Liver (tissue), 9 donors: ENCODE measurements around the gene TUBA1A. TPM values are rescaled to one million over a fixed set of nuclear protein-coding genes. Genes with fewer than 3 reads are reported as not detected.

ENCODE experiments used
- DNase-seq: peaks from one replicate; pipeline ENCODE4 v3.0.0-alpha.2; 2017; ENCODE audit warnings: low spot score
- H3K27ac ChIP-seq, 2 donors: one replicate each; pipeline ENCODE4 v1.7.0; 2013; ENCODE audit warnings: inconsistent platforms in 2 of 2, low read length in 2 of 2, control low read depth in 1 of 2, low read depth in 1 of 2, mild to moderate bottlenecking in 1 of 2
- H3K27me3 ChIP-seq, 4 donors: one replicate each; pipeline versions ENCODE4 v1.6.1 to v1.7.0; 2013; ENCODE audit warnings: low read length in 3 of 4, inconsistent platforms in 1 of 4, mild to moderate bottlenecking in 1 of 4, moderate library complexity in 1 of 4; ENCODE audit not compliant: control insufficient read depth in 4 of 4, insufficient read depth in 4 of 4
- H3K36me3 ChIP-seq, 4 donors: one replicate each; pipeline versions ENCODE4 v1.6.1 to v1.7.0; 2013; ENCODE audit warnings: low read length in 3 of 4, mild to moderate bottlenecking in 3 of 4, low read depth in 1 of 4, moderate library complexity in 1 of 4; ENCODE audit not compliant: control insufficient read depth in 4 of 4, insufficient read depth in 3 of 4
- H3K4me1 ChIP-seq, 4 donors: one replicate each; pipeline versions ENCODE4 v1.6.1 to v1.7.0; 2013; ENCODE audit warnings: low read length in 3 of 4, mild to moderate bottlenecking in 3 of 4, moderate library complexity in 1 of 4; ENCODE audit not compliant: control insufficient read depth in 4 of 4, insufficient read depth in 4 of 4
- H3K4me3 ChIP-seq, 3 donors: one replicate each; pipeline versions ENCODE4 v1.6.1 to v1.7.0; 2013; ENCODE audit warnings: low read length in 3 of 3, control low read depth in 1 of 3, low read depth in 1 of 3, mild to moderate bottlenecking in 1 of 3
- H3K9ac ChIP-seq, 2 donors: one replicate each; pipeline ENCODE4 v1.7.0; 2013; ENCODE audit warnings: low read length in 2 of 2, mild to moderate bottlenecking in 2 of 2, moderate library complexity in 2 of 2, control low read depth in 1 of 2, low read depth in 1 of 2
- H3K9me3 ChIP-seq, 4 donors: one replicate each; pipeline versions ENCODE4 v1.6.1 to v1.7.0; 2013; ENCODE audit warnings: low read length in 3 of 4; ENCODE audit not compliant: control insufficient read depth in 4 of 4
- EGR1 ChIP-seq, 2 donors: IDR thresholded peaks; 2 replicates each; pipeline ENCODE4 v1.6.1; 2016 to 2018; ENCODE audit warnings: antibody characterized with exemption in 2 of 2, low read depth in 2 of 2
- FOXA1 ChIP-seq: IDR thresholded peaks from 2 replicates; pipeline ENCODE4 v1.6.1; 2016; ENCODE audit warnings: antibody characterized with exemption
- FOXA2 ChIP-seq: IDR thresholded peaks from 2 replicates; pipeline ENCODE4 v1.6.1; 2016; ENCODE audit warnings: antibody characterized with exemption
- GABPA ChIP-seq, 2 donors: IDR thresholded peaks in 1 of 2; conservative IDR thresholded peaks in 1 of 2; 2 replicates each; pipeline ENCODE4 v1.6.1; 2016; ENCODE audit warnings: antibody characterized with exemption in 2 of 2, mild to moderate bottlenecking in 1 of 2, moderate library complexity in 1 of 2
- HNF4A ChIP-seq, 2 donors: conservative IDR thresholded peaks; 2 replicates each; pipeline ENCODE4 v1.6.1; 2016; ENCODE audit warnings: antibody characterized with exemption in 2 of 2, mild to moderate bottlenecking in 2 of 2
- HNF4G ChIP-seq: IDR thresholded peaks from 2 replicates; pipeline ENCODE4 v1.6.1; 2016; ENCODE audit warnings: antibody characterized with exemption
- JUND ChIP-seq, 2 donors: IDR thresholded peaks; 2 replicates each; pipeline ENCODE4 v1.6.1; 2016; ENCODE audit warnings: antibody characterized with exemption in 2 of 2
- NR2F2 ChIP-seq: IDR thresholded peaks from 2 replicates; pipeline ENCODE4 v1.6.1; 2016; ENCODE audit warnings: antibody characterized with exemption
- RAD21 ChIP-seq, 2 donors: IDR thresholded peaks; 2 replicates each; pipeline ENCODE4 v1.6.1; 2016; ENCODE audit warnings: antibody characterized with exemption in 2 of 2, mild to moderate bottlenecking in 2 of 2
- RXRA ChIP-seq, 2 donors: IDR thresholded peaks; 2 replicates each; pipeline ENCODE4 v1.6.1; 2017 to 2018; ENCODE audit warnings: antibody characterized with exemption in 2 of 2, mild to moderate bottlenecking in 1 of 2
- SP1 ChIP-seq: IDR thresholded peaks from 2 replicates; pipeline ENCODE4 v1.6.1; 2018; ENCODE audit warnings: antibody characterized with exemption, mild to moderate bottlenecking
- TAF1 ChIP-seq: conservative IDR thresholded peaks from 2 replicates; pipeline ENCODE4 v1.6.1; 2016; ENCODE audit warnings: antibody characterized with exemption, mild to moderate bottlenecking
- YY1 ChIP-seq: IDR thresholded peaks from 2 replicates; pipeline ENCODE4 v1.6.1; 2016; ENCODE audit warnings: antibody characterized with exemption, mild to moderate bottlenecking
- WGBS: extraction: QIAGEN DNeasy Blood & Tissue Kit; methylation state at CpG from one replicate; pipeline ENCODE4 v1.1.7; 2013; 5-methylcytosine and 5-hydroxymethylcytosine counted together
- polyA plus RNA-seq, 2 donors: library from polyadenylated mRNA; stranded (reverse) in 1 of 2; unstranded in 1 of 2; fragments of 200-250 nt in 1 of 2; fragments of >200 nt in 1 of 2; fragmentation: Nextera tagmentation in 1 of 2; extraction: Ambion mirVana in 1 of 2; gene quantifications; one replicate each; pipeline versions ENCODE4 v1.2.1 to v1.2.3, GENCODE V29; 2013 to 2015
- total RNA-seq, 2 donors: library from RNA; depleted of rRNA; stranded (reverse); fragments of >200 nt; gene quantifications; one replicate each; pipeline ENCODE4 v1.2.3, GENCODE V29; 2014
- TF ChIP-seq, protein P1 (sequence below): IDR thresholded peaks from 2 replicates; pipeline ENCODE4 v1.6.1; 2016; ENCODE audit warnings: antibody characterized with exemption, mild to moderate bottlenecking
- TF ChIP-seq, protein P2 (sequence below): IDR thresholded peaks from 2 replicates; pipeline ENCODE4 v1.6.1; 2016; ENCODE audit warnings: antibody characterized with exemption
- TF ChIP-seq, protein P3 (sequence below): IDR thresholded peaks from 2 replicates; pipeline ENCODE4 v1.6.1; 2016; ENCODE audit warnings: antibody characterized with exemption
- TF ChIP-seq, protein P4 (sequence below): IDR thresholded peaks from 2 replicates; pipeline ENCODE4 v1.6.1; 2016; ENCODE audit warnings: antibody characterized with exemption
- TF ChIP-seq, protein P5 (sequence below): fragments of 150-350 bp; IDR thresholded peaks from 2 replicates; pipeline ENCODE4 v1.5.1; 2017; ENCODE audit warnings: improper control_type of control experiment, low read depth, low read length; ENCODE audit not compliant: missing input control
- donor health status: healthy.
- donor health status: healthy.
- donor health status: healthy.
- donor health status: healthy.
- donor health status: healthy.

The TUBA1A gene
- total and polyA plus RNA-seq, 4 donors: 4.2 to 28.0 (median 16.2) TPM

DNA sequence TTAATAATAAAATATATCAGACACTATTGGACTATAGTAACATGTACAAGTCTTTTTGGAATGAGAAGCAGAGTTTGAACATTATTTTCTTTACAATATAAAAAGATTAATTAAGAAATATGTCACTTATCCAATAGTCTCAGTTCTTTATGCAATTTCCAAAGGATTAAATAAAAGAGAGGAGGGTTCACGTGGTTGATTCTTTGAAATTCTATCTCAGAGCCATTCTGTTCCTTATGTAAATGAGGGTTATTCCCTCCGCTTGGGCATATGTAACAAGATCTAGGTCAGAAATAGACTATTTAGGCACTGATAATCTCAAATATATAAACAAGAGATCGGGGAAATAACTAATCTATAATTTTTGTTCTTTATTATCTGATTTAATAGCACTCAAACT lies 2.1 kb upstream of the TUBA1A start:
- TF ChIP-seq, protein P1, sequence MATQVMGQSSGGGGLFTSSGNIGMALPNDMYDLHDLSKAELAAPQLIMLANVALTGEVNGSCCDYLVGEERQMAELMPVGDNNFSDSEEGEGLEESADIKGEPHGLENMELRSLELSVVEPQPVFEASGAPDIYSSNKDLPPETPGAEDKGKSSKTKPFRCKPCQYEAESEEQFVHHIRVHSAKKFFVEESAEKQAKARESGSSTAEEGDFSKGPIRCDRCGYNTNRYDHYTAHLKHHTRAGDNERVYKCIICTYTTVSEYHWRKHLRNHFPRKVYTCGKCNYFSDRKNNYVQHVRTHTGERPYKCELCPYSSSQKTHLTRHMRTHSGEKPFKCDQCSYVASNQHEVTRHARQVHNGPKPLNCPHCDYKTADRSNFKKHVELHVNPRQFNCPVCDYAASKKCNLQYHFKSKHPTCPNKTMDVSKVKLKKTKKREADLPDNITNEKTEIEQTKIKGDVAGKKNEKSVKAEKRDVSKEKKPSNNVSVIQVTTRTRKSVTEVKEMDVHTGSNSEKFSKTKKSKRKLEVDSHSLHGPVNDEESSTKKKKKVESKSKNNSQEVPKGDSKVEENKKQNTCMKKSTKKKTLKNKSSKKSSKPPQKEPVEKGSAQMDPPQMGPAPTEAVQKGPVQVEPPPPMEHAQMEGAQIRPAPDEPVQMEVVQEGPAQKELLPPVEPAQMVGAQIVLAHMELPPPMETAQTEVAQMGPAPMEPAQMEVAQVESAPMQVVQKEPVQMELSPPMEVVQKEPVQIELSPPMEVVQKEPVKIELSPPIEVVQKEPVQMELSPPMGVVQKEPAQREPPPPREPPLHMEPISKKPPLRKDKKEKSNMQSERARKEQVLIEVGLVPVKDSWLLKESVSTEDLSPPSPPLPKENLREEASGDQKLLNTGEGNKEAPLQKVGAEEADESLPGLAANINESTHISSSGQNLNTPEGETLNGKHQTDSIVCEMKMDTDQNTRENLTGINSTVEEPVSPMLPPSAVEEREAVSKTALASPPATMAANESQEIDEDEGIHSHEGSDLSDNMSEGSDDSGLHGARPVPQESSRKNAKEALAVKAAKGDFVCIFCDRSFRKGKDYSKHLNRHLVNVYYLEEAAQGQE: no peak
- no peak for TF ChIP-seq YY1
- TF ChIP-seq HNF4G: no peak
- no peak for TF ChIP-seq RAD21 (IDR thresholded peaks at IDR 0.05)
- TF ChIP-seq HNF4A (conservative IDR thresholded peaks at IDR 0.05): no peak
- TF ChIP-seq RXRA (IDR thresholded peaks at IDR 0.05): no peak
- no peak for TF ChIP-seq FOXA2
- TF ChIP-seq TAF1: no peak
- TF ChIP-seq FOXA1: no peak
- TF ChIP-seq, protein P2, sequence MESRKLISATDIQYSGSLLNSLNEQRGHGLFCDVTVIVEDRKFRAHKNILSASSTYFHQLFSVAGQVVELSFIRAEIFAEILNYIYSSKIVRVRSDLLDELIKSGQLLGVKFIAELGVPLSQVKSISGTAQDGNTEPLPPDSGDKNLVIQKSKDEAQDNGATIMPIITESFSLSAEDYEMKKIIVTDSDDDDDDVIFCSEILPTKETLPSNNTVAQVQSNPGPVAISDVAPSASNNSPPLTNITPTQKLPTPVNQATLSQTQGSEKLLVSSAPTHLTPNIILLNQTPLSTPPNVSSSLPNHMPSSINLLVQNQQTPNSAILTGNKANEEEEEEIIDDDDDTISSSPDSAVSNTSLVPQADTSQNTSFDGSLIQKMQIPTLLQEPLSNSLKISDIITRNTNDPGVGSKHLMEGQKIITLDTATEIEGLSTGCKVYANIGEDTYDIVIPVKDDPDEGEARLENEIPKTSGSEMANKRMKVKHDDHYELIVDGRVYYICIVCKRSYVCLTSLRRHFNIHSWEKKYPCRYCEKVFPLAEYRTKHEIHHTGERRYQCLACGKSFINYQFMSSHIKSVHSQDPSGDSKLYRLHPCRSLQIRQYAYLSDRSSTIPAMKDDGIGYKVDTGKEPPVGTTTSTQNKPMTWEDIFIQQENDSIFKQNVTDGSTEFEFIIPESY: no peak
- TF ChIP-seq GABPA (IDR thresholded peaks at IDR 0.05 in 1 of 2, conservative IDR thresholded peaks at IDR 0.05 in 1 of 2): no peak
- no peak for TF ChIP-seq SP1
- no peak for TF ChIP-seq EGR1 (IDR thresholded peaks at IDR 0.05; ENCODE audit: low read depth in 2 of 2)
- H3K27ac ChIP-seq: no peak overlapping the region
- no peak overlapping the region for H3K4me3 ChIP-seq
- peaks cover 0 to 14% (median 5%) of the 10 kb centered on the region in 4 donors for H3K4me1 ChIP-seq
- H3K27me3 ChIP-seq: peaks cover 0 to 4% (median under 1%) of the 10 kb centered on the region in 4 donors
- H3K9me3 ChIP-seq: no peaks in the 10 kb centered on the region
- WGBS: 81% methylated on average over 3 of the region's 3 CpGs
- no peak for DNase-seq
- no peak overlapping the region for H3K9ac ChIP-seq
- H3K36me3 ChIP-seq: no peaks in the 10 kb centered on the region

DNA sequence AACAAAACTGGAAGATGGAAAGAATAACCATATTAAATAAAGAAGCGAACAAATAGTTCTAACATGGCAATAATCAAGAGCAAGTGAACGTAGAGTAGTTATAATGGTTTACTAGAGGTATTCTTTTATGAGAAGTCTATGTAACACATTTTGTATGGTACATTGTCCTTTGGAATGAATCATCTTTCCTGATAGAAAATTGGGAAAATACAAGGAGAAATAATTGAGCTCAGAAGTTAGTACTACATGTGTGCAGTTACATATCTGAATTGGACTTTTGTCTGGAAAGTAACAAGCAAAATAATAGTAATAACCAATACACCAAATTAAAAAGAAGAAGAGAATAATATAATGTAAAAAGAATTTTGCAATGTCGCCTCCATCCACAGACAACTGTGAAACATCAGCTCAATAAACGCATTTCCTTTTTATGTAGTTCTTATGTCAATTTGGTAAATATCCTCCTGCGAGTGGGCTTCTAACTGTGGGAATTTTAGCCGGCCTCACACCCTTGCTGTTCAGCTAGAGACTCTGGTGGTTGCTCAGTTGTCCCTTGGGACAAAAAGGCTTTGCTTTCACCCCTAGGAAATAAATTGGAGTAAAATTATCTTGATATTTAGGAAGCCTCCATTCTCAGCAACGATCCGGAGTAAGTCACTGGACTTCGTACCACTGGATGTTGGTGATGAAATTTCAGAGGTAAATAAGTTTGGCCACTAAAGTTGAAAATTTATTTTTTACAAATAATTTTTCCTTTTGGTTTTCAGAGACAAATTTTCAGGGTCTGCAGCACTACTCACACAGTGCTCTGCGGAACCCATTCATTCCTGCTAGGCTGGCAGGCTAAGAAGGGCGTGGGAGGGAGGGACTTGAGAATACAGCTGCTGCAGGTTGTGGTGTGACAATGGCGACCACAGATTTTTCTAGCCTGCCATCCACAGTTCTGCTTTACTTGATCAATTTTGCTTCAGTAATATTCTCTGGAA lies 1.1 kb upstream of the TUBA1A start:
- H3K27me3 ChIP-seq: peaks cover 0 to 4% (median under 1%) of the 10 kb centered on the region in 4 donors
- peaks cover 0 to 14% (median 5%) of the 10 kb centered on the region in 4 donors for H3K4me1 ChIP-seq
- no peak overlapping the region for H3K4me3 ChIP-seq
- peak overlapping the region in 1 of 2 donors; percentile 89 for H3K27ac ChIP-seq
- WGBS: 72% methylated on average over 12 of the region's 12 CpGs
- DNase-seq: no peak
- no peak overlapping the region for H3K9ac ChIP-seq
- H3K36me3 ChIP-seq: peaks cover 0 to 3% (median 0%) of the 10 kb centered on the region in 4 donors
- H3K9me3 ChIP-seq: no peaks in the 10 kb centered on the region
- TF ChIP-seq, protein P3, sequence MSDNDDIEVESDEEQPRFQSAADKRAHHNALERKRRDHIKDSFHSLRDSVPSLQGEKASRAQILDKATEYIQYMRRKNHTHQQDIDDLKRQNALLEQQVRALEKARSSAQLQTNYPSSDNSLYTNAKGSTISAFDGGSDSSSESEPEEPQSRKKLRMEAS: no peak
- no peak for TF ChIP-seq RXRA (IDR thresholded peaks at IDR 0.05)
- TF ChIP-seq, protein P4, sequence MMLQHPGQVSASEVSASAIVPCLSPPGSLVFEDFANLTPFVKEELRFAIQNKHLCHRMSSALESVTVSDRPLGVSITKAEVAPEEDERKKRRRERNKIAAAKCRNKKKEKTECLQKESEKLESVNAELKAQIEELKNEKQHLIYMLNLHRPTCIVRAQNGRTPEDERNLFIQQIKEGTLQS: no peak
- no peak for TF ChIP-seq NR2F2
- TF ChIP-seq EGR1 (IDR thresholded peaks at IDR 0.05; ENCODE audit: low read depth in 2 of 2): no peak
- TF ChIP-seq YY1: no peak
- TF ChIP-seq TAF1: no peak
- TF ChIP-seq HNF4G: no peak
- no peak for TF ChIP-seq SP1
- TF ChIP-seq GABPA (IDR thresholded peaks at IDR 0.05 in 1 of 2, conservative IDR thresholded peaks at IDR 0.05 in 1 of 2): no peak
- TF ChIP-seq, protein P5, sequence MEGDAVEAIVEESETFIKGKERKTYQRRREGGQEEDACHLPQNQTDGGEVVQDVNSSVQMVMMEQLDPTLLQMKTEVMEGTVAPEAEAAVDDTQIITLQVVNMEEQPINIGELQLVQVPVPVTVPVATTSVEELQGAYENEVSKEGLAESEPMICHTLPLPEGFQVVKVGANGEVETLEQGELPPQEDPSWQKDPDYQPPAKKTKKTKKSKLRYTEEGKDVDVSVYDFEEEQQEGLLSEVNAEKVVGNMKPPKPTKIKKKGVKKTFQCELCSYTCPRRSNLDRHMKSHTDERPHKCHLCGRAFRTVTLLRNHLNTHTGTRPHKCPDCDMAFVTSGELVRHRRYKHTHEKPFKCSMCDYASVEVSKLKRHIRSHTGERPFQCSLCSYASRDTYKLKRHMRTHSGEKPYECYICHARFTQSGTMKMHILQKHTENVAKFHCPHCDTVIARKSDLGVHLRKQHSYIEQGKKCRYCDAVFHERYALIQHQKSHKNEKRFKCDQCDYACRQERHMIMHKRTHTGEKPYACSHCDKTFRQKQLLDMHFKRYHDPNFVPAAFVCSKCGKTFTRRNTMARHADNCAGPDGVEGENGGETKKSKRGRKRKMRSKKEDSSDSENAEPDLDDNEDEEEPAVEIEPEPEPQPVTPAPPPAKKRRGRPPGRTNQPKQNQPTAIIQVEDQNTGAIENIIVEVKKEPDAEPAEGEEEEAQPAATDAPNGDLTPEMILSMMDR: no peak
- TF ChIP-seq, protein P2: no peak
- TF ChIP-seq FOXA2: no peak
- TF ChIP-seq HNF4A (conservative IDR thresholded peaks at IDR 0.05): no peak
- no peak for TF ChIP-seq FOXA1
- no peak for TF ChIP-seq JUND (IDR thresholded peaks at IDR 0.05)
